WTC11 (cell line): ENCODE data around the gene HOXB1. TPM values are rescaled to one million over a fixed set of nuclear protein-coding genes. Genes with fewer than 3 reads are reported as not detected.
A peak's percentile ranks its signal among the peaks of the same experiment; 100 is the strongest.

Experiments
- ATAC-seq: fragments of 200-7000 bp; cut with Tn5 transposase; 2 replicates; pipeline ENCODE4 v1.10.0; 2021; ENCODE audit warnings: mild to moderate bottlenecking, moderate library complexity
- CTCF ChIA-PET: fragments of 300-600 bp; sonication (Branson Sonifier 250); formaldehyde crosslinking; loops from one replicate; lab custom pipeline; 2021; ENCODE audit warnings: antibody characterized with exemption; lab: Charles Lee
- POLR2A ChIA-PET: fragments of 350-600 bp; sonication (Branson Sonifier 250); formaldehyde crosslinking; loops from one replicate; lab custom pipeline; 2021; ENCODE audit warnings: antibody characterized with exemption; lab: Charles Lee
- DNase-seq: peaks from one replicate; pipeline ENCODE4 v3.0.0; 2021; ENCODE audit warnings: low spot score
- H3K27ac Mint-ChIP-seq: 2 replicates; pipeline ENCODE4 v1.8.0; 2021; ENCODE audit warnings: mixed read lengths
- H3K27me3 Mint-ChIP-seq: 2 replicates; pipeline ENCODE4 v1.8.0; 2021; ENCODE audit warnings: low read depth, mild to moderate bottlenecking, moderate library complexity, mixed read lengths
- H3K36me3 Mint-ChIP-seq: 2 replicates; pipeline ENCODE4 v1.8.0; 2021; ENCODE audit warnings: mixed read lengths
- H3K4me1 Mint-ChIP-seq: 2 replicates; pipeline ENCODE4 v1.8.0; 2022; ENCODE audit warnings: mixed read lengths
- H3K4me3 Mint-ChIP-seq: 2 replicates; pipeline ENCODE4 v1.8.0; 2021; ENCODE audit warnings: mild to moderate bottlenecking, moderate library complexity, mixed read lengths
- H3K9me3 Mint-ChIP-seq: 2 replicates; pipeline ENCODE4 v1.8.0; 2021; ENCODE audit warnings: mixed read lengths
- ATF2 ChIP-seq: sonication (generic); formaldehyde crosslinking; IDR thresholded peaks from 2 replicates; pipeline ENCODE4 v1.8.1; 2022; ENCODE audit warnings: low read depth, missing genetic modification reagents, borderline replicate concordance
- ATF6 ChIP-seq: sonication (generic); formaldehyde crosslinking; IDR thresholded peaks from 2 replicates; pipeline ENCODE4 v1.8.1; 2023; ENCODE audit warnings: mild to moderate bottlenecking, missing genetic modification reagents
- CREM ChIP-seq: sonication (generic); formaldehyde crosslinking; IDR thresholded peaks from 2 replicates; pipeline ENCODE4 v1.8.1; 2022; ENCODE audit warnings: mild to moderate bottlenecking, missing genetic modification reagents, moderate library complexity
- EMX1 ChIP-seq: fragments of 250-450 bp; sonication (Bioruptor Pico); IDR thresholded peaks from 2 replicates; pipeline ENCODE4 v1.8.0; 2021; ENCODE audit warnings: mild to moderate bottlenecking
- FOXJ3 ChIP-seq: sonication (generic); formaldehyde crosslinking; IDR thresholded peaks from 2 replicates; pipeline ENCODE4 v1.9.0; 2021; ENCODE audit warnings: missing genetic modification reagents, mild to moderate bottlenecking, borderline replicate concordance
- FOXK1 ChIP-seq: sonication (generic); formaldehyde crosslinking; IDR thresholded peaks from 2 replicates; pipeline ENCODE4 v1.8.0; 2022; ENCODE audit warnings: mild to moderate bottlenecking, moderate library complexity, missing genetic modification reagents
- FOXP1 ChIP-seq: sonication (generic); formaldehyde crosslinking; IDR thresholded peaks from 2 replicates; pipeline ENCODE4 v1.8.0; 2022; ENCODE audit warnings: missing genetic modification reagents, mild to moderate bottlenecking, moderate library complexity, borderline replicate concordance
- FOXP4 ChIP-seq: sonication (generic); formaldehyde crosslinking; IDR thresholded peaks from 2 replicates; pipeline ENCODE4 v1.8.0; 2022; ENCODE audit warnings: mild to moderate bottlenecking, missing genetic modification reagents
- IRF2 ChIP-seq: sonication (generic); formaldehyde crosslinking; IDR thresholded peaks from 2 replicates; pipeline ENCODE4 v1.8.0; 2022; ENCODE audit warnings: low read depth, missing genetic modification reagents, borderline replicate concordance
- KAT7 ChIP-seq: sonication (generic); formaldehyde crosslinking; IDR thresholded peaks from 2 replicates; pipeline ENCODE4 v1.8.1; 2023; ENCODE audit warnings: missing genetic modification reagents, mild to moderate bottlenecking, borderline replicate concordance
- NFE2L1 ChIP-seq: sonication (generic); formaldehyde crosslinking; IDR thresholded peaks from 2 replicates; pipeline ENCODE4 v1.8.1; 2023; ENCODE audit warnings: missing genetic modification reagents
- NR2C2 ChIP-seq: sonication (generic); formaldehyde crosslinking; IDR thresholded peaks from 2 replicates; pipeline ENCODE4 v1.8.0; 2022; ENCODE audit warnings: mild to moderate bottlenecking, missing genetic modification reagents
- NR3C1 ChIP-seq: sonication (generic); formaldehyde crosslinking; conservative IDR thresholded peaks from 2 replicates; pipeline ENCODE4 v1.8.1; 2023; ENCODE audit warnings: low read depth, mild to moderate bottlenecking, missing genetic modification reagents
- TEAD4 ChIP-seq: sonication (generic); formaldehyde crosslinking; IDR thresholded peaks from 2 replicates; pipeline ENCODE4 v1.8.0; 2022; ENCODE audit warnings: mild to moderate bottlenecking, missing genetic modification reagents
- USF2 ChIP-seq: sonication (generic); formaldehyde crosslinking; IDR thresholded peaks from 2 replicates; pipeline ENCODE4 v1.8.1; 2023; ENCODE audit warnings: mild to moderate bottlenecking, missing genetic modification reagents, moderate library complexity
- ZBTB43 ChIP-seq: sonication (generic); formaldehyde crosslinking; IDR thresholded peaks from 2 replicates; pipeline ENCODE4 v1.8.1; 2023; ENCODE audit warnings: mild to moderate bottlenecking, missing genetic modification reagents
- ZMAT4 ChIP-seq: fragments of 250-450 bp; sonication (Bioruptor Pico); IDR thresholded peaks from 2 replicates; pipeline ENCODE4 v1.9.0; 2021; ENCODE audit warnings: mild to moderate bottlenecking
- ZNF263 ChIP-seq: sonication (generic); formaldehyde crosslinking; IDR thresholded peaks from 2 replicates; pipeline ENCODE4 v1.8.1; 2022; ENCODE audit warnings: low read depth, mild to moderate bottlenecking, moderate library complexity, missing genetic modification reagents
- ZNF281 ChIP-seq: sonication (generic); formaldehyde crosslinking; IDR thresholded peaks from 2 replicates; pipeline ENCODE4 v1.8.0; 2023; ENCODE audit warnings: mild to moderate bottlenecking, missing genetic modification reagents
- ZNF416 ChIP-seq: fragments of 250-450 bp; sonication (Bioruptor Pico); IDR thresholded peaks from 2 replicates; pipeline ENCODE4 v1.9.0; 2021; ENCODE audit warnings: mild to moderate bottlenecking, inconsistent platforms
- total RNA-seq: library from RNA; stranded (reverse); gene quantifications from 3 replicates; pipeline ENCODE4 v1.2.3, GENCODE V29; 2021

Gene HOXB1
- total RNA-seq, 1 experiment from 2014 or later = 0.63 TPM

GRCh38 chr17:48577330-48577945, 46.6 kb upstream of the HOXB1 start (continued):
- TF ChIP-seq ZBTB43 (no peak), USF2 (CRISPR knock-in tag) (no peak), FOXP1 (CRISPR knock-in tag) (no peak), EMX1 (CRISPR knock-in tag) (no peak), NR3C1 (no peak), KAT7 (CRISPR knock-in tag) (no peak), NFE2L1 (CRISPR knock-in tag) (no peak), CREM (CRISPR knock-in tag) (no peak), ZNF281 (no peak), TEAD4 (no peak)

GRCh38 chr17:48576479-48577309, 45.9 kb upstream of the HOXB1 start:
- Mint-ChIP-seq H3K4me3 (peak overlapping the region; percentile 43), H3K27me3 (peaks cover 38% of the 10 kb centered on the region; the same call in 1 of the 2 replicates), H3K4me1 (peaks cover 40% of the 10 kb centered on the region), H3K9me3 (no peaks in the 10 kb centered on the region), H3K27ac (no peak overlapping the region), H3K36me3 (no peaks in the 10 kb centered on the region)
- DNase-seq (no peak), ATAC-seq (no peak)
- POLR2A ChIA-PET = no interaction called here
- CTCF ChIA-PET = interaction anchor here (0.6 kb wide), 1 partner anchor 25 kb away, joined by 5 read pairs; no protein-coding TSS in a partner anchor
- TF ChIP-seq FOXK1 (CRISPR knock-in tag) (no peak), NR2C2 (no peak), ATF2 (CRISPR knock-in tag) (no peak), IRF2 (CRISPR knock-in tag) (no peak), FOXJ3 (CRISPR knock-in tag) (no peak), FOXP4 (CRISPR knock-in tag) (no peak), ATF6 (no peak), NFE2L1 (CRISPR knock-in tag) (no peak), ZBTB43 (no peak), ZNF263 (CRISPR knock-in tag) (no peak), ZNF416 (CRISPR knock-in tag) (no peak), ZMAT4 (CRISPR knock-in tag) (no peak)
